ENCODE data around the gene PCCB.
"Not testable (repeated sequence)": the region's sequence is repeated elsewhere in the genome, so short reads cannot be mapped to it uniquely, and the experiment has no call there.

The PCCB gene

GRCh38 chr3:136262559-136262958 lies 12.4 kb downstream of the PCCB start:
- TF ChIP-seq ZFX (IDR thresholded peaks at IDR 0.05) (no peak), CTCF (conservative IDR thresholded peaks at IDR 0.05) (no peak)
- H3K27ac ChIP-seq = no peak overlapping the region

- TF ChIP-seq ZFX (IDR thresholded peaks at IDR 0.05) (no peak), CTCF (conservative IDR thresholded peaks at IDR 0.05) (no peak)
- no peak overlapping the region for H3K27ac ChIP-seq
Measured at GRCh38 chr3:136263251-136263650, 13.1 kb downstream of the PCCB start.

- H3K27ac ChIP-seq = not testable (repeated sequence)
Measured at GRCh38 chr3:136266468-136267125, 16.5 kb downstream of the PCCB start.

GRCh38 chr3:136267235-136267634 lies 17.1 kb downstream of the PCCB start:
- TF ChIP-seq CTCF (conservative IDR thresholded peaks at IDR 0.05) (no peak), ZFX (IDR thresholded peaks at IDR 0.05) (0 out of 2 replicates have a peak, but pooled peaks have one; percentile 4)
- no peak overlapping the region for H3K27ac ChIP-seq

- TF ChIP-seq ZFX (IDR thresholded peaks at IDR 0.05) (no peak), CTCF (conservative IDR thresholded peaks at IDR 0.05) (no peak)
- no peak overlapping the region for H3K27ac ChIP-seq
Measured at GRCh38 chr3:136270179-136270578, 20.0 kb downstream of the PCCB start.

GRCh38 chr3:136271626-136272025 lies 21.5 kb downstream of the PCCB start:
- not testable (repeated sequence) for H3K27ac ChIP-seq

GRCh38 chr3:136276049-136276755 lies 26.1 kb downstream of the PCCB start:
- TF ChIP-seq CTCF (conservative IDR thresholded peaks at IDR 0.05) = peak; percentile 43
- no peak for TF ChIP-seq ZFX (IDR thresholded peaks at IDR 0.05)
- H3K27ac ChIP-seq = peak overlapping the region; percentile 33; the same call in 1 of the 2 replicates

GRCh38 chr3:136277115-136277514 lies 27.0 kb downstream of the PCCB start:
- peak overlapping the region; percentile 33 for H3K27ac ChIP-seq
- TF ChIP-seq ZFX (IDR thresholded peaks at IDR 0.05) (no peak), CTCF (conservative IDR thresholded peaks at IDR 0.05) (no peak)
